Endothelial cell of umbilical vein (primary cell): ENCODE measurements around the gene DPYD. TPM values are rescaled to one million over a fixed set of nuclear protein-coding genes. Genes with fewer than 3 reads are reported as not detected.

Experiments
- BruUV-seq: library from RNA; stranded (reverse); fragments of 400-500 nt; replicated peaks from 2 replicates; lab custom pipeline; 2021; lab: Mats Ljungman, UMichigan
- CTCF ChIA-PET: fragments of 300-600, 350-600 bp; sonication (Branson Sonifier 250); formaldehyde crosslinking; loops from one replicate; lab custom pipeline; 2021; ENCODE audit warnings: antibody characterized with exemption, inconsistent platforms; lab: Charles Lee
- POLR2A ChIA-PET: fragments of 300-600, 350-600 bp; sonication (Branson Sonifier 250); formaldehyde crosslinking; loops from one replicate; lab custom pipeline; 2021; ENCODE audit warnings: antibody characterized with exemption, inconsistent platforms; lab: Charles Lee
- DNase-seq: peaks from one replicate; pipeline ENCODE4 v3.0.0-alpha.2; 2011; ENCODE audit warnings: low read depth, low spot score
- FAIRE-seq: peaks from 2 replicates; lab custom pipeline; 2011; peaks lifted over from hg19 to GRCh38; lab: Jason Lieb, UNC
- H2AFZ ChIP-seq: 2 replicates; pipeline ENCODE4 v1.6.0; 2012; ENCODE audit warnings: low read depth, low read length, control low read depth, inconsistent platforms
- H3K27ac ChIP-seq: 2 replicates; pipeline ENCODE4 v1.5.1; 2011; ENCODE audit warnings: low read depth, mild to moderate bottlenecking, control low read depth, low read length, moderate library complexity; ENCODE audit not compliant: insufficient read depth
- H3K27me3 ChIP-seq, 2 experiments: 2 replicates each; pipeline versions ENCODE4 v1.6.0 to v1.6.1; 2011; ENCODE audit warnings: low read length in 2 of 2, mixed read lengths in 1 of 2; ENCODE audit not compliant: control insufficient read depth in 2 of 2, insufficient read depth in 2 of 2
- H3K36me3 ChIP-seq, 2 experiments: 2 replicates in 1 of 2; 3 replicates in 1 of 2; pipeline ENCODE4 v1.5.1; 2011; ENCODE audit warnings: low read length in 2 of 2, mild to moderate bottlenecking in 1 of 2, moderate library complexity in 1 of 2; ENCODE audit not compliant: control insufficient read depth in 2 of 2, insufficient read depth in 2 of 2; ENCODE audit errors: extremely low read depth in 1 of 2
- H3K4me1 ChIP-seq: 3 replicates; pipeline ENCODE4 v1.5.1; 2011; ENCODE audit warnings: mild to moderate bottlenecking, low read length; ENCODE audit not compliant: control insufficient read depth, insufficient read depth; ENCODE audit errors: extremely low read depth
- H3K4me2 ChIP-seq: 2 replicates; pipeline ENCODE4 v1.6.1; 2011; ENCODE audit warnings: low read length, control low read depth, mixed read lengths; ENCODE audit not compliant: insufficient read depth
- H3K4me3 ChIP-seq, 3 experiments: fragments of 200-600 bp in 1 of 3; sonication (generic), shearing (Covaris generic) in 1 of 3; replicated peaks in 1 of 3; 2 replicates each; pipeline ENCODE4 v1.5.1; 2011 to 2016; ENCODE audit warnings: control low read depth in 3 of 3, low read length in 3 of 3, mild to moderate bottlenecking in 2 of 3, inconsistent platforms in 1 of 3, low read depth in 1 of 3, moderate library complexity in 1 of 3; ENCODE audit not compliant: insufficient read depth in 1 of 3
- H3K79me2 ChIP-seq: 2 replicates; pipeline ENCODE4 v1.6.0; 2012; ENCODE audit warnings: low read length, inconsistent platforms; ENCODE audit not compliant: control insufficient read depth, insufficient read depth
- H3K9ac ChIP-seq: replicated peaks from 2 replicates; pipeline ENCODE3; 2011; ENCODE audit warnings: low read length, control low read depth; ENCODE audit not compliant: insufficient read depth; ENCODE audit errors: extremely low read depth
- H3K9me1 ChIP-seq: replicated peaks from 3 replicates; pipeline ENCODE4 v1.6.0; 2011; ENCODE audit warnings: mild to moderate bottlenecking, low read length; ENCODE audit not compliant: control insufficient read depth, insufficient read depth; ENCODE audit errors: extremely low read depth
- H3K9me3 ChIP-seq: replicated peaks from 2 replicates; pipeline ENCODE4 v1.5.1; 2012; ENCODE audit warnings: low read length, inconsistent platforms; ENCODE audit not compliant: control insufficient read depth, insufficient read depth
- H4K20me1 ChIP-seq: replicated peaks from 2 replicates; pipeline ENCODE3; 2011; ENCODE audit warnings: mild to moderate bottlenecking, low read length; ENCODE audit not compliant: control insufficient read depth, insufficient read depth; ENCODE audit errors: extremely low read depth
- CTCF ChIP-seq, 2 donors: IDR thresholded peaks; 1 replicate in 1 of 2; 2 replicates in 1 of 2; pipeline ENCODE4 v1.5.1; 2011; ENCODE audit warnings: low read length in 2 of 2, mild to moderate bottlenecking in 2 of 2, moderate library complexity in 2 of 2, control low read depth in 1 of 2, inconsistent platforms in 1 of 2, low read depth in 1 of 2; ENCODE audit not compliant: insufficient read depth in 1 of 2; ENCODE audit errors: extremely low read depth in 1 of 2
- EZH2 ChIP-seq: IDR thresholded peaks from 2 replicates; pipeline ENCODE4 v1.6.1; 2012; ENCODE audit warnings: borderline replicate concordance, low read depth, mild to moderate bottlenecking, moderate library complexity, low read length, inconsistent platforms; ENCODE audit not compliant: severe bottlenecking
- FOS ChIP-seq: IDR thresholded peaks from 2 replicates; pipeline ENCODE4 v1.6.1; 2011; ENCODE audit warnings: mild to moderate bottlenecking, low read length, moderate library complexity, borderline replicate concordance; ENCODE audit not compliant: insufficient read depth
- GATA2 ChIP-seq: IDR thresholded peaks from 2 replicates; pipeline ENCODE4 v1.7.0; 2011; ENCODE audit warnings: low read depth, mild to moderate bottlenecking, moderate library complexity, mixed read lengths, low read length; ENCODE audit not compliant: insufficient read length, insufficient read depth
- JUN ChIP-seq: IDR thresholded peaks from 2 replicates; pipeline ENCODE4 v1.6.1; 2011; ENCODE audit warnings: borderline replicate concordance, low read depth; ENCODE audit not compliant: insufficient read length, insufficient read depth
- MYC ChIP-seq: IDR thresholded peaks from one replicate; pipeline ENCODE4 v1.6.1; 2011; ENCODE audit warnings: mild to moderate bottlenecking, low read depth, low read length
- POLR2A ChIP-seq: IDR thresholded peaks from 2 replicates; pipeline ENCODE4 v1.6.1; 2012; ENCODE audit warnings: low read depth, mild to moderate bottlenecking, control low read depth, low read length
- POLR2AphosphoS5 ChIP-seq: IDR thresholded peaks from 2 replicates; pipeline ENCODE4 v1.6.1; 2012; ENCODE audit warnings: low read depth, mild to moderate bottlenecking, control low read depth, low read length, moderate library complexity; ENCODE audit not compliant: insufficient read depth
- dilution Hi-C: fragments of 300-500 bp; cut with MboI; formaldehyde crosslinking; loops from one replicate; pipeline ENCODE4 v1.15.0; 2019; ENCODE audit warnings: low sequenced_read_pairs; ENCODE audit not compliant: extremely low pct_ligation_motif_present
- intact Hi-C: fragments of 100-400 bp; cut with micrococcal nuclease; formaldehyde crosslinking; loops from one replicate; pipeline ENCODE4 v1.10.0; 2022
- polyA plus RNA-seq, 4 experiments: library from polyadenylated mRNA; depleted of rRNA in 3 of 4; stranded (reverse) in 3 of 4; unstranded in 1 of 4; fragments of >200 nt; gene quantifications; 2 replicates each; pipeline versions ENCODE4 v1.2.1 to v1.2.3, GENCODE V29; 2011 to 2012; ENCODE audit warnings: missing spikeins in 1 of 4
- total RNA-seq: library from RNA; stranded (reverse); gene quantifications from 2 replicates; pipeline ENCODE4 v1.2.3, GENCODE V29; 2021
- TF ChIP-seq, protein P1 (sequence below): IDR thresholded peaks from 2 replicates; pipeline ENCODE4 v1.6.1; 2011; ENCODE audit not compliant: insufficient read depth, insufficient read length

Gene DPYD
- total and polyA plus RNA-seq, 2 donors (not counting 3 experiments of a cell fraction or from before 2014, with no cell fraction given), result 4.6 to 15.1 TPM

GRCh38 chr1:97340951-97341350 lies 579.9 kb downstream of the DPYD start:
- FAIRE-seq (no peak), DNase-seq (no peak)
- Histone ChIP-seq H3K27ac (no peak overlapping the region), H3K4me3 (no peak overlapping the region), H4K20me1 (no peaks in the 10 kb centered on the region), H3K27me3 (no peaks in the 10 kb centered on the region), H2AFZ (no peak overlapping the region), H3K4me2 (no peak overlapping the region), H3K9ac (no peak overlapping the region), H3K79me2 (no peaks in the 10 kb centered on the region), H3K36me3 (no peaks in the 10 kb centered on the region), H3K9me3 (no peaks in the 10 kb centered on the region), H3K4me1 (no peaks in the 10 kb centered on the region), H3K9me1 (no peaks in the 10 kb centered on the region)
- ChIA-PET CTCF (no interaction called here), POLR2A (no interaction called here)
- dilution Hi-C loops (no loop called here), intact Hi-C loops (no loop called here)
- BruUV-seq, result no TSS peak
- TF ChIP-seq, protein P1, sequence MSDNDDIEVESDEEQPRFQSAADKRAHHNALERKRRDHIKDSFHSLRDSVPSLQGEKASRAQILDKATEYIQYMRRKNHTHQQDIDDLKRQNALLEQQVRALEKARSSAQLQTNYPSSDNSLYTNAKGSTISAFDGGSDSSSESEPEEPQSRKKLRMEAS, result no peak
- no peak for TF ChIP-seq POLR2AphosphoS5
- no peak for TF ChIP-seq FOS
- no peak for TF ChIP-seq EZH2
- no peak for TF ChIP-seq MYC
- TF ChIP-seq GATA2, result no peak
- no peak for TF ChIP-seq POLR2A
- no peak for TF ChIP-seq JUN
- no peak for TF ChIP-seq CTCF (IDR thresholded peaks at IDR 0.05; ENCODE audit: extremely low read depth in 1 of 2, insufficient read depth in 1 of 2, low read depth in 1 of 2, low read length in 2 of 2)
